Astrocyte of the cerebellum (primary cell): Measurements from ENCODE around the gene MYLK.

ENCODE experiments used
- DNase-seq: peaks from one replicate; pipeline ENCODE4 v3.0.0-alpha.2; 2011; ENCODE audit warnings: low read depth
- H3K4me3 ChIP-seq: 2 replicates; pipeline ENCODE4 v1.5.1; 2011; ENCODE audit warnings: mild to moderate bottlenecking, low read depth, low read length, moderate library complexity
- CTCF ChIP-seq: IDR thresholded peaks from 2 replicates; pipeline ENCODE4 v1.5.1; 2012; ENCODE audit warnings: low read length, low read depth, moderate library complexity, mild to moderate bottlenecking; ENCODE audit errors: missing control alignments
- in situ Hi-C: cut with HindIII; loops from 2 replicates; pipeline ENCODE4 v1.10.0; 2017; ENCODE audit warnings: low sequenced_read_pairs

The MYLK gene

DNA sequence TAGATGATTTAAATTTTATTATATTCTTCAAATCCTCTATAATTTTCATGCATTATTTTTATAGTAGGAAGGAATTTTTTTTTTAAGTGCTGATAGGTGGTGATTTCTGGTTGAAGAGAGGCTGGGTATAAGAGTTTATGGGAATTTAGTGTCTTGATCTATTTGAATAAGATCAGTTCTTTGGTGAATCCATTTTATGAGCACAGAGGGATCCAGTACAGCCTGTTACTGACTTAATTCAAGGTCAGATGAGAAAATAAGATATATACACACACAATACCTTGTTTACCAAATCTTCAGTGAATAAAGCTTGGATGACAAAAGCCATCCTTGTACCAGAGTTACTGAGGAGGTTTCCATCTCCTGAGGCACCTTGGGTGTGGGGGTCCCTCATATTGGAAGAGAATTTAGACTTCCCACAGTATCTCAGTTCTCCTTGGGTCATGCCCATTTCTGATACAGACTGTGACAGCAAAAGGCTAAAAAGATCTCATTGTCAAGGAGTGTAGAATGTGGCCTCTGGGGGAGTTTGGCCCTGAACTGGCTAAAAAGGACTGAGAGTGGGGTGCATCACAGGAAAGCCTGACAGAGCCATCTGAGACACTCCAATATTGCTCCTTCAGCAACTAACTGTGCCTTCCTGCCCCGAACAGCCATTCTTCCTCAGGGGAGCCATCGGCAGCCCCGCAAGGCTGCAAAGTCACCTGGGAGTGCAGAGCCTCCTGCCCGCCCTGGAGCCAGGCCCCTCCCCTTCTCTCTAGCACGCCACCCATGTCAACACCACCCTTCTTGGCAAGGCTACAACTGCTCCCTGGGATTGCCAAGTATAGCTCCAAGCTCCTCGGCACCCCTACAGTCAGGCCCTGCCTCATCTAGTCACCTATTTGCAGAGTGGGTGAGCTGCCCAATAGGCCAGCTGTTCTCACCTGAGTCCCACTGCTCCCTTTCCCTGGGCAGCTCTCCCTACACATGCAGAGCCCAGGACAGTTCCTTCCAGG, 256.2 kb downstream of the MYLK start:
- no peak for TF ChIP-seq CTCF
- no peak overlapping the region for H3K4me3 ChIP-seq
- DNase-seq = no peak
- in situ Hi-C loops = no loop called here

- TF ChIP-seq CTCF = no peak
- H3K4me3 ChIP-seq = no peak overlapping the region
- in situ Hi-C loops = no loop called here
Observed at GRCh38 chr3:123626881-123627280, 257.3 kb downstream of the MYLK start.

GRCh38 chr3:123624302-123624701, 259.8 kb downstream of the MYLK start:
- no peak for DNase-seq
- no peak for TF ChIP-seq CTCF
- no peak overlapping the region for H3K4me3 ChIP-seq
- in situ Hi-C loops = no loop called here

More at GRCh38 chr3:123626881-123627280, 257.3 kb downstream of the MYLK start:
- DNase-seq = no peak

DNA sequence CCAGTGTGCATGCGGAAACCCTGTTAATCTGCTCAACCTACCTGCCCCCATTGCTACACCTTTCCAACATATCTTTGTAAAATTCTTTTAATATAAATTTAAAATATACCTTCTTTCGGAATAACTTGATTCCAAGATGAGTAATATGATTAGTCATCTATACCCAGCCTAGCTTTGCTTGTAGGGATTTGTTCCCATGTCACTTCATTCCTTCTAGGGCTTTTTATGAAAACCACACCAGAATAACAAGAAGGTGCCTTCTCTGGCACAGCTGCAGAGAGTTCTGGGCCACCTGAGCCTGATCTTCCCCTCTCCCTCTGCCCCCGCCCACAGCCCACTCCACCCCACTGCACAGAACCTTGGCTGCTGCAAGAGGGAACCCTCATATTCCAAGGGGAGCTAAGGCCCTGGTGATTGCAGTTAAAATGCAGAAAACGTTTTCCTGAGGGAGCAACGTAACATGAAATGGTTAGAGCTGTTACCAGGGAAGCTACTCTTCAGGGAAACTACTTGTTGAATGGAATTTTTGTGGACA, 260.7 kb downstream of the MYLK start:
- no peak for DNase-seq
- in situ Hi-C loops = no loop called here
- H3K4me3 ChIP-seq = no peak overlapping the region
- no peak for TF ChIP-seq CTCF

- no peak for DNase-seq
- no peak overlapping the region for H3K4me3 ChIP-seq
- TF ChIP-seq CTCF = no peak
- in situ Hi-C loops = no loop called here
Observed at GRCh38 chr3:123622766-123623165, 261.4 kb downstream of the MYLK start.

DNA sequence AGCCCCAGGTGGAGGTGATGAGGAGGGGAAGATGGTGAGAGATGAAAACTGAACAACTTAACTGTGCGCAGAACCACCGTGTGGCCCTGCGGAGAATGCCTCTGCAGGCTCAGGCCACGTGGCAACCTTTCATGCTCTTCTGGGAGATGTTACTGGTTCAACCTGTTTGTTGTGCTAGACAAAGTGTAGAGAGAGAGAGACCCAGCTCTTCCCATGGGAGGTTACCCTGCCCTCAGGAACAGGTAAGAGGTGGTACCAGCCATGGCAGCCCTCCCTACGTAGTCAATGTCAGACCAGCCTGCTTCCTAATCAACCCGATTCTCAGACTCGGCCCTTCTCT, 262.3 kb downstream of the MYLK start:
- in situ Hi-C loops = no loop called here
- no peak overlapping the region for H3K4me3 ChIP-seq
- no peak for TF ChIP-seq CTCF
- DNase-seq = no peak
